NOMO-1 treated with dmso at 0.1 percent for 144 hours (cell line): ENCODE results near the gene MED25.

Source experiments
- DNase-seq: peaks from one replicate; lab custom pipeline; 2025; ENCODE audit not compliant: unreplicated experiment; lab: John Stamatoyannopoulos, UW

The MED25 gene

GRCh38 chr19:49883094-49883493 is 65.0 kb downstream of the MED25 start:
- no peak for DNase-seq

GRCh38 chr19:49884109-49884508 is 66.0 kb downstream of the MED25 start:
- no peak for DNase-seq

- no peak for DNase-seq
These were observed 66.7 kb downstream of the MED25 start for GRCh38 chr19:49884760-49885159.
